Stimulated activated CD8-positive, alpha-beta memory T cell treated with anti-CD3 and anti-CD28 coated beads, Interleukin-4, amount 100 ng/mL, for 1 hour (primary cell): ENCODE measurements around the gene TM9SF2.
A peak's percentile ranks its signal among the peaks of the same experiment; 100 is the strongest.
"Not testable (repeated sequence)": the region's sequence is repeated elsewhere in the genome, so short reads cannot be mapped to it uniquely, and the experiment has no call there.

Source experiments
- DNase-seq, 2 donors: peaks; one replicate each; pipeline ENCODE4 v3.0.0-alpha.2; 2020; ENCODE audit warnings: low read depth in 2 of 2, low spot score in 1 of 2

TM9SF2 gene, protein sequence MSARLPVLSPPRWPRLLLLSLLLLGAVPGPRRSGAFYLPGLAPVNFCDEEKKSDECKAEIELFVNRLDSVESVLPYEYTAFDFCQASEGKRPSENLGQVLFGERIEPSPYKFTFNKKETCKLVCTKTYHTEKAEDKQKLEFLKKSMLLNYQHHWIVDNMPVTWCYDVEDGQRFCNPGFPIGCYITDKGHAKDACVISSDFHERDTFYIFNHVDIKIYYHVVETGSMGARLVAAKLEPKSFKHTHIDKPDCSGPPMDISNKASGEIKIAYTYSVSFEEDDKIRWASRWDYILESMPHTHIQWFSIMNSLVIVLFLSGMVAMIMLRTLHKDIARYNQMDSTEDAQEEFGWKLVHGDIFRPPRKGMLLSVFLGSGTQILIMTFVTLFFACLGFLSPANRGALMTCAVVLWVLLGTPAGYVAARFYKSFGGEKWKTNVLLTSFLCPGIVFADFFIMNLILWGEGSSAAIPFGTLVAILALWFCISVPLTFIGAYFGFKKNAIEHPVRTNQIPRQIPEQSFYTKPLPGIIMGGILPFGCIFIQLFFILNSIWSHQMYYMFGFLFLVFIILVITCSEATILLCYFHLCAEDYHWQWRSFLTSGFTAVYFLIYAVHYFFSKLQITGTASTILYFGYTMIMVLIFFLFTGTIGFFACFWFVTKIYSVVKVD

DNA sequence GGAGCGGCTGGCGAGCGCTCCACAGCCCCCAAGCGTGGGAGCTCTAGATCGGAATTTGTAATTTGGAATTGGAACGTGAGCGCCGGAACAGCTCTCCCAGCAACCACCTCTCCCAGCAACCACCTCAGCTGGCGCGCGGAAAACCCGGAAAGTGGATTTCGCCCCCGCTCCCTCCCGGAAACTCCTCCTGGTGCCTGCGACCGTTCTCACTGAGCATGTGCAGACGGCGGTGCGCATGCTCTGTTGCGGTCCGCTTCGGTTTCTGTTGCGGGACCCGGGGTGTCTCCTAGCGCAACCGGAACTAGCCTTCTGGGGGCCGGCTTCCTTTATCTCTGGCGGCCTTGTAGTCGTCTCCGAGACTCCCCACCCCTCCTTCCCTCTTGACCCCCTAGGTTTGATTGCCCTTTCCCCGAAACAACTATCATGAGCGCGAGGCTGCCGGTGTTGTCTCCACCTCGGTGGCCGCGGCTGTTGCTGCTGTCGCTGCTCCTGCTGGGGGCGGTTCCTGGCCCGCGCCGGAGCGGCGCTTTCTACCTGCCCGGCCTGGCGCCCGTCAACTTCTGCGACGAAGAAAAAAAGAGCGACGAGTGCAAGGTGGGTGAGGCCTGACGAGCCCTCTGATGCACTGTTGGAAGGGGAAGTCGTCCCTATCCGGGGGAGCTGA lies at the start of gene TM9SF2:
TSS of gene TM9SF2 (plus strand) at position 289 of the 664 bp plus-strand sequence. CDS start at position 424, 135 bp downstream.
- peak; percentile 93 to 94 for DNase-seq

DNA sequence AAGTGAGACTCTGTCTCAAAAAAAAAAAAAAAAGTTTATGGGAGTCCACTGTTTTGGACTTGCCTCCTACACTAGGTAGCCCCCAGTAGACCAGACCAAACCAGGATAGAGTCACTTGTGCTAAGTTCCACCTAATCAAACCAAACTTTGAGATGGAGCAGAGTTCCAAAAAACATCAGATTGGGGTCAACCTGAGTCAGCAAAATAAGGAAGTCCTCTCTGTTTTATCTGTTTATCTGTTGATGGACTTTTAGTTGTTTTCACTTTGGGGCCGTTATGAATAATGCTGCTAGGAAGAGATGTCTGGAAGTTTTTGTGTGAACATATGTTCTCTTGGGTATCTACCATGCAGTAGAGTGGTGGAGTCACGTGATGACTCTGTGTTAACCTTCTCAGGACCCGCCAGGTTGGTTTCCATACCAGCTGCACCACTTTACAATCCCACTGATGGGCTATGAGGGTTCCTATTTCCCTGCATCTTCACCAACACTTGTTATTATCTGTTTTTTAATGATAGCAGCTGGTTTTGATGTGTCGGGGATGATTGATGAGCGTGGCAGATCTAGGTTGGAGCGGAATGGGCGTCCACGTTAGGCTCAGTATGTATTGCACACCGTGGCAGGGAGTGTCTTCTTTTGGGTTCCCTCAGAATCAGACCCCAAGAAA lies 46.6 kb upstream of the TM9SF2 start:
- no peak for DNase-seq

DNA sequence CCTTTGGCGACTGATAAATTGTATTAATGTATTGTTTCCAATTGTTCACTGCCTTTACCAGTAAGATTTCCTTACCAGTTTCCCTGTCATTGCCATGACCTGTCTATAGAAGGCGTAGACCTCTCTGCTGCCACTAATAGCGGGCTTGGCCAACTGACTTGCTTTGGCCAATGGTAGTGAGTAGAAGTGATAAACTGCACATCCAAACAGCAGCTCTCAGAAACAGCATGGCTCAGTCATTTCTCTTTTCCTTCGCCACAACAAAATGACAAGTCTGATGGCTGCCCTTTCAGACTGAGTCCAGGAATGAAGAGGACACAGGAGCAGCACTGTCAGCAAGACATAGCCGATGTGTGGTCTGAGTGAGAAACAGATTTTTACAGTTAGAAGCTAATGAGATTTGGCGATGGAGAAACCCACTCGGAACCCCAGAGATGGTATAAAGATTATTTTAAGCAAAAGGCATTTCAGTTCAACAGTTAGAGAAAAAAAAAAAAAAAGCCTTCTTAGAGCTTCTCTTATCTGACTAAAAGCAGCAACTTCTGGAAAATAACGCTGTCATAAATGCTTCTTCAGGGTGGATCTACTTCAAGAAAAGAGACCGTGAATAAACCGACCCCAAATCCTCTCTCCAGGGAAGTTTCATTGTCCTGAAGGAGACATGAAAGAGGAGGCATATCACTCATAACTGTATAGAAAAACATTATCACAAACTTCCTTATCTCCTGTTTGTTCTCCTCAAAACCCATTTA lies 42.0 kb upstream of the TM9SF2 start:
- no peak for DNase-seq

DNA sequence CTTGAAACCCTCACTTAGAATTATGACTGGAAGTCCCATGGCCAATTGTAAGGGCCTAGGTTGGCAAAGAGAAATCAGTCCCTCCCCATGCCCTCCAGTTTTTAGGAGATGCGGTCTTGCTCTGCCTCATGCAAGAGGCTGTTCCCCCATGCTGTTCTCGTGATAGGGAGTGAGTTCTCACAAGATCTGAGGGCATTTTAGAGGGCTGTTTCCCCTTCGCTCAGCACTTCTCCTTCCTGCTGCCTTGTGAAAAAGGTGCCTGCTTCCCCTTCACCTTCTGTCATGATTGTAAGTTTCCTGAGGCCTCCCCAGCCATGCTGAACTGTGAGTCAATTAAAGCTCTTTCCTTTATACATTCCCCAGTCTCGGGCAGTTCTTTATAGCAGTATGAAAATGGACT lies 40.5 kb upstream of the TM9SF2 start:
- DNase-seq: not testable (repeated sequence)

DNA sequence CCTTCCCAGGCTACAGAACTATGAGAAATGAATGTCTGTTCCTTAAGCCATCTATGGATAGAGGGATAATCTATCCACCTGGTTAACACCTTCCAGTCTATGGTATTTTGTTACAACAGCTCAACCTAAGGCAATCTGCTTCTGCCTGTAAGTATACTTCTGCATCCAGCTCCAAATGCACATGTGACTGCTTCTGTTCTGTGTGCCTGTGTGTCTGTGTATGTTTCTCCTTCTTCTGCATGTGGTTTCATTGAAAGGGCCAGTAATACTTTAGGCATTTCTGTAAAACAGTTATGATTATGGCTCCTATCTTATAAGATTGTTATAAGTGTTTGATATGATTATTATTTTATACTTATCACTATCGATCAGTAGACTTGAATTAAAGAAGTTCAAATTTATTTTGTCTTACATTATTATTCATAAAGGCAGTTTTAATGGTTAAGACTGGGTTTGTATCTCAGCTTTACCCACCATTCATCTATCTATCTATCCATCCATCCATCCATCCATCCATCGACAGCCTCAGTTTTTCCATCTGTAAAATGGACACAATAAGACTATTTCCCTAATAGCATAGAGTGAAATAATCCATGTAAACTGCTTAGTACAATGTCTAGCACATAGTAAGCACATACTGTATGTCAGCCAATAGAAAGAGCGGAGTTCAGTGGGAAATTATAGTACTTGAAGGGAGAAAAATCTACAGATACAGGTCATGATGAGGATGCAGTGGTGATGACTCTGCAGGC lies 37.5 kb upstream of the TM9SF2 start:
- DNase-seq: no peak

DNA sequence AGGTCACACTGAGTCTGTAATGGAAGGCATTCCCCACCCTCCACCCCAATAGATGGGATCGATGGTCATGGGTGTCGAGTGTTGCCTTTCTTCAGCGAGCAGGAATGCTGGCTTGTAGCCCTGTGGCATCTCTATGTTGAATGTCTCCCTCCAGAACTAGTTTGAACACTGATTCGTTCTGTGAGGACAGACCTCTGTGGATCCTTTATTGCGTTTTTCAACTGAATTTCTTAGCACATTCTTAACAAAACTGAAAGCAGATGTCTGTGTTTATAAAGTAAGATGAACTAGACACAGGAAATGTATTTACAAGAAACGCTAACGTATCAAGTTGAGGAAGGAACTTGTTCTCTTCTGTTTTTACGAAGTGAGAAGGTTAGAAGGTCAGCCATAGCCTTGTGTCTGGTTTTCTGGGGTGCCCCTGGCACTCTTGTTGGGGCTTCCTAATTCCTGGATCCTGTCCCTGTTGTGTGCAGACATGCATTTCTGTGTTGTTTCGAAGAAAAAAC lies 36.8 kb upstream of the TM9SF2 start:
- no peak for DNase-seq

DNA sequence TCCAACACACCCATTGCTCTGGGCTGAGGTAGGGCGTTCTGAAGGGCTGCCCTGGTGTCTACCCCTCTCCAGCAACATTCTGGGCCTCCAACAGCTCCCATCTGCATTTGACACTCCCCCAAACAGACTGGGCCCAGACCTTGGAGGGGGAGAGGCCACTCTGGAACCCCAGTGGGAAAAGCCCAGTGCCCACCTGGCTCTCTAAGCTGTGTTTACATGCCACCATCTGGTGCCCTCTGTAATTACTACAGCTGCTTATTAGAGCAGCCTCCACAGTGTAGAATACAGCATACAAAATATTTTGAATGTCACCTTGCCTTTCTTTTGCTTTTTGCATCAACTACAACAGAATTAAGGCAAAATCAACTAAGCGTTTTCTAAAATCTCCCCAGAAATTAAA lies 35.8 kb upstream of the TM9SF2 start:
- DNase-seq: no peak

DNA sequence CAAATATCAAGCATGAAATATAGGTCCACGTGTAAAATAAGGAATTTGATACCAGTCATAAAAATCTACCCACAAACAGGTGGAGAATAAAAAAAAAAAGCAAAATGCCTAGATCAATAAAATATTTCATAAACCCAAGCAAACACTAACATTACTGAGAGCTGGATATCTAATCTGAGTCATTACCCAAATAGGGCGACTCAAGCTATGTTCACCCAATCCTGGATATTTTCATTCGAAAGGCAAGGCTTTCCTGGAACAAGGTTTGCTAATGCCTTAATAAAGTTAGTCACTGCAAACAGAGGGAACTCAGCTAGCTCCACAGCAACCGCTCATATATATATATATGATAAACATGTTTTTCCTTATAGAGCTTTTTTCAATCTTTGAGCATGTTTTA lies 33.5 kb upstream of the TM9SF2 start:
- DNase-seq: no peak

DNA sequence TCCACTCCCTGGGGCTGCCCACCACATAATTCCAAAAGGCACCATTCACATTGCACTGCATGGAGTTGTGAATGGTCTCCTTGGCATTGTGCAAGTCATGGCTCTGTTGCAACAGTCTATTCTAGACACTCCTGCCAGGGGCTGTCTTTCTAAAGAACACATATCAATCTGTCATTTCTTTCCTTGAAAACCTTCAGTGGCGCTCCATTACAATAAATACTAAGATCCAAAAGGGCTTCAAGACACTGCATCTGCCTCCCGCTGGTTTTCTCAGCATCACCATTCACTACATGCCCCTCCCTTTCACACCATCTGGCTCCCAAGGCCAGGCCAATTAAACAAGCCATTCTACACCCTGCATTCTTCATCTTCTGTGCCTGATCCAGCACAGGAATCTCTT lies 32.2 kb upstream of the TM9SF2 start:
- DNase-seq: no peak

DNA sequence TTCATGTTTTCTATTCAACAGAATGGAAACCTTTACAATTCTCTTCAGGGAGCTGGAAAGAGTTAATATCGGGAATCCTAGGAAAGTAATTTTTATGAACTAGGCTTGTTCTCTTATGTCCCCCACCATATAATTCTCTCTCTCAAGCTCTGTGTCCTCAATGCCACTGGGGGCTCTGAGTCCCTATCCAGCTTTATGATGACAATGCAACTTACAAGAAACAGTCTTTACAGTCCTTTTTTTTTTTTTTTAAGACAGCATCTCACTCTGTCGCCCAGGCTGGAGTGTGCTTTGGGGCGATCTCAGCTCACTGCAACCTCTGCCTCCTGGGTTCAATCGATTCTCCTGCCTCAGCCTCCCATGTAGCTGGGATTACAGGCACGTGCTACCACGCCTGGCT lies 31.2 kb upstream of the TM9SF2 start:
- no peak for DNase-seq

DNA sequence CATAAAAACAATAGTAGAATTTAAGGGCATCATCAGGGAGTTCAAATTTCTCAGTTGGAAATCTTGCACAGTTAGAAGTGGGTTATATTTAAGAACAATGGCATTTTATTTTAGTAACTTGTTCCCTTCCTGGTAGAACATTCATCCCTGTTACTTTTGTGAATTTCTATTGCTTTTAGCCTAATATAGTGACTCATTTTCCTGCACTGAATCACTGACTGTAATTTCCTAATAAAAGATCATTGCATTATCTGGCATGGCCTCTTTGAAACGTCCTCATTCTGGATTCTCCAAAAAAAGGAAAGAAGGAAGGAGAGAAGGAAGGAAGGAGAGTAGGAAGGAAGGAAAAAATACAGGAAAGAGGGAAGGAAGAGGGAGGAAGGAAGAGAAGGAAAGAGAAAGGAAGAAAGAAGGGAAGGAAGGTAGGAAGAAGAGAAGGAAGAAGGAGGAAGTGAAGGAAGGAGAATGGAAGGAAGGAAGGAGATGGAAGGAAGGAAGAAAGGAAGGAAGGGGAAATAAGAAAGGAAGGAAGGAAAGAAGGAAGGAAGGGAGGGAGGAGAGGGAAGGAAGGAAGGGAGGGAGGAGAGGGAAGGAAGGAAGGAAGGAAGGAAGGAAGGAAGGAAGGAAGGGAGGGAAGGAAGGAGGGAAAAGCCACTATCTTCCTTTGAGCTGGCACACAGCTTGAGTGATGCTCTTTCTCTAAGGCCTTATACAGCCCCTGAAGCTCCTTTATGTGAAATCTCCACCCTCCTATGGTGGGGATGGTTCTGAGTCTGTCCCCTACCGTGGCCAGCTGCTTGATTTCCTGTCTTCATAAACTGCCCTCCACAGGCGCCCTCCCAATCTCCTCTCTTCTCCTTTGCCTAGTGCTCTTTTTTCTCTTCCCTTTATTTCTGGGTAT lies 29.8 kb upstream of the TM9SF2 start:
- no peak for DNase-seq

DNA sequence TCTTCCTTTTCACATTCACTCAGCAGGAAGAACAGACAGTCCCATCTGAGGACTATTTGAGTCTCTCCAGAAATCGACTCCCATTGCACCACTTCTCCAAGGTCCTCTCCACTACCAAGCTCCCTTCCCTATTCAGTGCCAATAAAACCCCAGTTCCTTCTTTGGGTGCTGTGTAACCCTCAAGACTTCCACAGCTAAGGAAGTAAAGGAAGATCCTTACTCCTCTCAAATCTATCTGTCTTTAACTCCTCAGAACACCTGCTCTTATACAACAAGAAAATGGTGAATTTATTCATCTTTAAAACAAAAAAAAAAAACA lies 29.2 kb upstream of the TM9SF2 start:
- DNase-seq: no peak

DNA sequence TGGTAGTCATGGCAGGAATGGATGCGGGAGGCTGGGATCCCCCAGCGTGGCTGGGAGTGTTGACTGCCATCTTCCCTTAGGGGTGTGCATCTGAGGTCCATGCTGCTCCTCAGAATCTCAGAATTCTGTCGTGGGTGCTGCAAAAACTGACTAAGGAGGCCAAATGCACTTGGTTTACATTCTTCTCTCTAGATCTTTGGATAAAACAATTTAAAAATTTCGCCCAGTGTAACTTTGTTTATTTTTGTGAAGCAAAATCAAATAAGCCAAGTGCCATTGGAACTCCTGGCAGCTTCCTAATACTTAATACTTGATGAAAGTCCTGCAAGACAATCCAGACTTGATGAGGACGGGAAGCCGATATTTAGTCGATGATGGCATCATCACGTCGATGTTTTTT lies 27.8 kb upstream of the TM9SF2 start:
- DNase-seq: no peak

DNA sequence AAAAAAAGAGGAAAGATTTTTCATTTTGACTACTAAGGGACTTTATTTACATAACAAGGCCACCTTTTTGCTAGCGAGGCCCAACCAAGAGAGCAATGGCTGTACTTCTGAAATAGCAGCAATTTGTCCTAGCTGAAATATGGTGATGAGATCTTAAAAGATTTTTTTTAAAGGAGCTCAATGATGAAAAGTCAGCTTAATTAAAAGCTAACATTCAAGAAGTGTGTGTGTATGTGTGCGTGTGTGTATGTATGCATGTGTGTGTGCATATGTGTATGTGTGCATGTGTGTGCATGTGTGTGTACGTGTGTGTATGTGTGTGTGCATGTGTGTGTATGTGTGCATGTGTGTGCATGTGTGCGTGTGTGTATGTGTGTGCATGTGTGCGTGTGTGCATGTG lies 24.6 kb upstream of the TM9SF2 start:
- no peak for DNase-seq

DNA sequence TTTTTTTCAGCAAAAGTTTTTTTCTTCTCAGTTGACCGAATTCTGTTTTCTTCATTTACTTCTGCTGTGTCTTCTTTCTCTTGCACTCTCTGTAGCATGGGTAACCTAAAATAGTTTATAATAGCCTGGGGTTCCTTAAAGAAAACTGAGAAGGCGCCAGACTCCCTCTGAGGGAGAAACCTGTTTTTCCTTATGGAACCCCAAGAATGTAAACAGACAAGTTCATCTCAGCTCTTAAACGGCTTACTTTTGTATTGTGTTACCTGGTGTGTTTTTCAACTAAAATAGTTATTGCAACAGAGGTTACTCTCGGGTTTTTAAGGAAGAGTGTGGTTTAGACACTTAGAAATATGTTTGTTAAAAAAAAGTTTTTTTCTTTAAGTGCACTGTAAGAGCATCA lies 23.8 kb upstream of the TM9SF2 start:
- no peak for DNase-seq

DNA sequence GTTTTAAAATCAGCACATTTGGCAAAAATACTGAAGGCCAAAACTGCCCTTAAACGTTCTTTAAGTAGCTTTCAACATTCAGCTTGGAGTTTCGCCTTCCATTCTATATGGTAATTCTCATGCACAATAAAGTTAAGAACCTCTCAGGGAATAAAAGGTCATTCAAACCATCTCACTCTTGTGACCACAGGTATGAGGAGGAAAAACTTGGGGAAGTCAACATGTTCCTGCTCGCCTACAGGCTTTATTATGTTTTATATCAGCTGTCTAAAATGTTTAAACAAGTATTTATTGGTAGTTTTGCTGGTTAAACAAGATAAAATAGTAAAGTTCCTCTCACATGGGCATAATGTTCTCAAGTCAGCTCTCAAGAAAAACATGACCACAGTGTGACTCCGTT lies 19.9 kb upstream of the TM9SF2 start:
- DNase-seq: no peak

DNA sequence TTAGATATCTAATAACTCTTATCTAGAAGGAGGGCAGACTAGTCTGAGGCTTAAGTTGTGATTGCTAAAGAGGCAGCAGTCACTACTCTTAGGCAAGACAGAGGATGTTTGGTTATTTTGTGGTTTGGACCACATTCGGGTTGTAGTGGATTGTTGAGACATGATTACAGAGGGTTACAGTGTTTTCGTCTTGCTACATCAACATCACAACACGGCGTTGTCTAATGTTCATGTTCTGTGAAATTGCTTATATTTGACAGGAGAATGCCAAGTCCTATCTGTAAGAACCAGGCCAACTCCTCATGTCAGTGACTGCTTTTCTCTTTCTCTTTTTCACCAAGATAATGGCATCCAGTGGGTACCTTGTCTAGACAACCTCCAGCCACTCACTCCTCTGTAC lies 16.8 kb upstream of the TM9SF2 start:
- no peak for DNase-seq

DNA sequence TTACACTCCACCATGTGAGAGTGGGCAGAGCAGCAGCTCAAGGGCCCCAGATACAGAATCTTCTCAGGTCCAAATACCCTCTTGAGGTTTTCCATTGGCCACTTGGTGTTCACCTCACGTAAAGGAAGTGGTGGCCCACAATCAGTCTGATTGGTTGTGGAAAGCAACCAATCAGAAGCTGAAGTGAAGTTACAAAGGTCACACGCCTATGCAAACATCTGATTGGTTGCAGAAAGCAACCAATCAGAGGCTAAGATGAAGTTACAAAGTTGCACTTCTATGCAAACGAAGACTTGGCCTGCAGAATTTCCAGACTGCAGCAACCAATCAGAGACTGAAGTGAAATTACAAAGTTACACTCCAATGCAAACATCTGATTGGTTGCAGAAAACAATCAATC lies 14.3 kb upstream of the TM9SF2 start:
- DNase-seq: no peak

DNA sequence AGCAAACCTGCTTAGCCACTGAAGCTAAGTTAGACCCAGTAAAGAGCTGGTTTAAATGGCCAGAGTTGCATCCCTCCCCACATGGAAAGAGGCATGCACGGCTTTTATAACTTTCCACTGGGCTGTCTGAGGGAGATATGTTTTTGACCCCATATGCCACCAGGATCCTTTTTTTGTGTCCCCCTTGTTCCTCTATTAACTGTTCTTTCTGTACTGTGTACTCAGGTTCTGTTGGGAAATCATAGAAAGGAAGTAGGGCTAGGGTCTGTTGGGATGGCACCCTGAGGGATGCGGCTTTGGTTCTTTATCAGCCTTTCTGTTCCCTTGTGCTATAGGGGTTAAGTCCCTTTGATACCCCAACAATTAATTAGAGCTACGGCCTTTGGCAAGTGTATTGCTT lies 12.2 kb upstream of the TM9SF2 start:
- no peak for DNase-seq
